ENCODE results near the gene FAM78B.

Gene FAM78B

DNA sequence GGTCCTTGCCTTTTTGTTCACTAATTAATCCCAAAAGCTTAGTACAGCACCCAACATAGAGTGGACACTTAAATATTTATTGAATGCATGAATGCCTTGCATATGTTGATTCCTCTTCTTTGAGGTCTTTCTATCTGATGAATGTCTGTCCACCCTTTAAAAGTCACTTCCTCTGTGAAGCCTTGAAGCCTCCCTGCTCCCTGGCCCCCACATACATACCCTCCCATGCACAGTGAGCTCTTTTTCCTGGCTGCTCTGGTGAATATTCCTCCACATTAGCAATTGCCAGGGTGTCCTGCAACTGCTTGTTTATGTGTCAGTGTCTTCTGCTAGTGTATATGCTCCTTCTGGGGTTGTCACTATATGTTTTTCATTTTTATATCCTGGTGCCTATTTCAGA lies 8.2 kb upstream of the FAM78B start:
- Histone ChIP-seq H3F3A (ENCODE audit: low read depth) (no peaks in the 10 kb centered on the region), H3K4me3 (ENCODE audit: low read length, poor library complexity, severe bottlenecking) (no peak overlapping the region), H4K20me1 (ENCODE audit: insufficient read depth, low read length, poor library complexity, severe bottlenecking) (no peaks in the 10 kb centered on the region), H3K4me2 (ENCODE audit: low read depth, low read length, poor library complexity, severe bottlenecking) (no peak overlapping the region), H3K9me2 (replicated peaks; ENCODE audit: low read depth, low read length) (no peaks in the 10 kb centered on the region), H2AFZ (ENCODE audit: low read length) (no peak overlapping the region), H3K27me3 (ENCODE audit: insufficient read depth, low read length, poor library complexity, severe bottlenecking) (no peaks in the 10 kb centered on the region), H3K9ac (ENCODE audit: low read depth, low read length, poor library complexity, severe bottlenecking) (no peak overlapping the region), H3K79me2 (ENCODE audit: insufficient read depth, low read length) (no peaks in the 10 kb centered on the region), H3K9me3 (ENCODE audit: insufficient read depth, low read depth, low read length) (no peaks in the 10 kb centered on the region), H3K36me3 (ENCODE audit: insufficient read depth, low read length) (no peaks in the 10 kb centered on the region), H3K4me1 (ENCODE audit: insufficient read depth, low read length, poor library complexity, severe bottlenecking) (no peaks in the 10 kb centered on the region)
- TF ChIP-seq, protein P1, sequence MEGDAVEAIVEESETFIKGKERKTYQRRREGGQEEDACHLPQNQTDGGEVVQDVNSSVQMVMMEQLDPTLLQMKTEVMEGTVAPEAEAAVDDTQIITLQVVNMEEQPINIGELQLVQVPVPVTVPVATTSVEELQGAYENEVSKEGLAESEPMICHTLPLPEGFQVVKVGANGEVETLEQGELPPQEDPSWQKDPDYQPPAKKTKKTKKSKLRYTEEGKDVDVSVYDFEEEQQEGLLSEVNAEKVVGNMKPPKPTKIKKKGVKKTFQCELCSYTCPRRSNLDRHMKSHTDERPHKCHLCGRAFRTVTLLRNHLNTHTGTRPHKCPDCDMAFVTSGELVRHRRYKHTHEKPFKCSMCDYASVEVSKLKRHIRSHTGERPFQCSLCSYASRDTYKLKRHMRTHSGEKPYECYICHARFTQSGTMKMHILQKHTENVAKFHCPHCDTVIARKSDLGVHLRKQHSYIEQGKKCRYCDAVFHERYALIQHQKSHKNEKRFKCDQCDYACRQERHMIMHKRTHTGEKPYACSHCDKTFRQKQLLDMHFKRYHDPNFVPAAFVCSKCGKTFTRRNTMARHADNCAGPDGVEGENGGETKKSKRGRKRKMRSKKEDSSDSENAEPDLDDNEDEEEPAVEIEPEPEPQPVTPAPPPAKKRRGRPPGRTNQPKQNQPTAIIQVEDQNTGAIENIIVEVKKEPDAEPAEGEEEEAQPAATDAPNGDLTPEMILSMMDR (conservative IDR thresholded peaks at IDR 0.05; ENCODE audit: low read length) = no peak

DNA sequence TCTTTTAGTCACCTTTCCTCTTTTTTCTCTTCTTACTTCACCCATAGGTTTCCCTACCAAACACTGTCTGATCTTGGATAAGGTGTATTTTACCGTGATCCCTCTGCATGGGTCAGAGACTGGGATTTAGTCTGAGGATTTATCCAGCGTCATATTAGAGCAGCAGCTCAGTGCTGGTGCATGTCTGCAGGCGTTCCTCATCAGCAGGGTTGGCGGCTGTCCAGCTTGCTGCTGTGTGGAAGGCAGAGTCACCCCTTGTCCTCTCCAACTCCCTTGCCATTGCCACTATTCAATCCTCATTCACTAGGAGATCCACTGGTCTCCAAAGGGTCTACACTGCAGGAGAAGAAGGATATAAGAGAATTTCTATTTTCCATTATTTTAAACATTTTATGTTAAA lies 7.3 kb upstream of the FAM78B start:
- no peaks in the 10 kb centered on the region for H3K4me1 ChIP-seq (ENCODE audit: insufficient read depth, low read length, poor library complexity, severe bottlenecking)
- H3K4me2 ChIP-seq (ENCODE audit: low read depth, low read length, poor library complexity, severe bottlenecking) = no peak overlapping the region
- no peak overlapping the region for H3K9ac ChIP-seq (ENCODE audit: low read depth, low read length, poor library complexity, severe bottlenecking)
- H3F3A ChIP-seq (ENCODE audit: low read depth) = no peaks in the 10 kb centered on the region
- no peaks in the 10 kb centered on the region for H4K20me1 ChIP-seq (ENCODE audit: insufficient read depth, low read length, poor library complexity, severe bottlenecking)
- TF ChIP-seq, protein P1 (conservative IDR thresholded peaks at IDR 0.05; ENCODE audit: low read length) = no peak
- no peak for TF ChIP-seq EZH2phosphoT487 (IDR thresholded peaks at IDR 0.05; ENCODE audit: borderline replicate concordance)
- no peaks in the 10 kb centered on the region for H3K79me2 ChIP-seq (ENCODE audit: insufficient read depth, low read length)
- no peaks in the 10 kb centered on the region for H3K9me3 ChIP-seq (ENCODE audit: insufficient read depth, low read depth, low read length)
- H3K36me3 ChIP-seq (ENCODE audit: insufficient read depth, low read length) = no peaks in the 10 kb centered on the region
- H3K27me3 ChIP-seq (ENCODE audit: insufficient read depth, low read length, poor library complexity, severe bottlenecking) = no peaks in the 10 kb centered on the region
- H3K4me3 ChIP-seq (ENCODE audit: low read length, poor library complexity, severe bottlenecking) = no peak overlapping the region
- no peak overlapping the region for H2AFZ ChIP-seq (ENCODE audit: low read length)
- no peaks in the 10 kb centered on the region for H3K9me2 ChIP-seq (replicated peaks; ENCODE audit: low read depth, low read length)

DNA sequence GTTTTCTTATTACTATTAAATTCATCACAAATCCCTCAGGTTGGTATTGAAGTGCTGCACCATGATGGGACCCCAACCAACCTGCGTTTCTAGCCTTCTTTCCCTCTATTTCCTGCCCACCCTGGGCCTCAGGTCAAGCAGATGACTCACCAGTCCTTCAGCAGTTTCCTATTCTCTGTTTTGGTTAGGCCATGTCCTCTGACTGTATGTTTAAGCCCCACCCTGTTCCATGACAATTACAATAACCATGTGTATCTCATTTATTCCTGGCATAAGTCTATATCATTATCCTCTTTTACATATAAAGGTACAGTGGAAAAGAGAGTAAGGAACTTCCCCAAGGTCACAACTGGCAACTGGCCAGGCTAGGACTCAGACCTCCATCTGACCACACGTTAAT lies 5.3 kb upstream of the FAM78B start:
- H3F3A ChIP-seq (ENCODE audit: low read depth) = no peaks in the 10 kb centered on the region
- H4K20me1 ChIP-seq (ENCODE audit: insufficient read depth, low read length, poor library complexity, severe bottlenecking) = no peaks in the 10 kb centered on the region
- H3K4me3 ChIP-seq (ENCODE audit: low read length, poor library complexity, severe bottlenecking) = no peak overlapping the region
- no peaks in the 10 kb centered on the region for H3K4me1 ChIP-seq (ENCODE audit: insufficient read depth, low read length, poor library complexity, severe bottlenecking)
- H3K79me2 ChIP-seq (ENCODE audit: insufficient read depth, low read length) = no peaks in the 10 kb centered on the region
- H3K9ac ChIP-seq (ENCODE audit: low read depth, low read length, poor library complexity, severe bottlenecking) = no peak overlapping the region
- H3K4me2 ChIP-seq (ENCODE audit: low read depth, low read length, poor library complexity, severe bottlenecking) = no peak overlapping the region
- no peak overlapping the region for H2AFZ ChIP-seq (ENCODE audit: low read length)
- H3K9me3 ChIP-seq (ENCODE audit: insufficient read depth, low read depth, low read length) = no peaks in the 10 kb centered on the region
- H3K9me2 ChIP-seq (replicated peaks; ENCODE audit: low read depth, low read length) = no peaks in the 10 kb centered on the region
- H3K36me3 ChIP-seq (ENCODE audit: insufficient read depth, low read length) = no peaks in the 10 kb centered on the region
- H3K27me3 ChIP-seq (ENCODE audit: insufficient read depth, low read length, poor library complexity, severe bottlenecking) = no peaks in the 10 kb centered on the region
- TF ChIP-seq, protein P1 (conservative IDR thresholded peaks at IDR 0.05; ENCODE audit: low read length) = no peak
- TF ChIP-seq EZH2phosphoT487 (IDR thresholded peaks at IDR 0.05; ENCODE audit: borderline replicate concordance) = no peak
